ENCODE measurements around the gene ADPRM.

DNA sequence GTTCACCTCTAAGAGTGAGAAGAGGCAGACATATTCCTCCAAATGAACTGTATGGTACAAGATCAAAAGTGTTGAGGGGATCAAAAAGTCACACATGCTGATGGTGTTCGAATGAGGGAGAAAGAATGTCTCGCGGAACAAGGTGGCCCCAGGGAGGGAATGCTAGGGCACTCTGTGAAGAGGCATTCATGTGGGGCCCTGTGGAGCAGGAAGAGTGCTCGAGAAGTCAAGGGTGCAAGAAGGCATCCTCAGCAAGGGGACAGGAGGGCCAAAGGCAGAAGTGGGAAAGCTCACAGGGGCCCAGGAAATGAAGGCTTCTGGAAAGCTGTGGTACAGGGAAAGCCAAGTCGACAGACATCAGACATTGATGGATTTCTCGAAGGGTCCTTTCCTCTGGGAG is 34.2 kb upstream of the ADPRM start:
- no peak for TF ChIP-seq POLR2A (IDR thresholded peaks at IDR 0.05)
- no peak for TF ChIP-seq CTCF (IDR thresholded peaks at IDR 0.05)

All from stomach (tissue), 4 donors.